HG03520 (cell line): ENCODE measurements around the gene PIAS1.
"Not testable (repeated sequence)": the region's sequence is repeated elsewhere in the genome, so short reads cannot be mapped to it uniquely, and the experiment has no call there.

ENCODE experiments used
- ATAC-seq: cut with Tn5 transposase; IDR thresholded peaks from one replicate; pipeline ENCODE4 v1.9.1; 2021; ENCODE audit warnings: mild to moderate bottlenecking, moderate library complexity; ENCODE audit not compliant: unreplicated experiment

Gene PIAS1

GRCh38 chr15:68034081-68034480 lies 20.0 kb upstream of the PIAS1 start:
- no peak for ATAC-seq

- no peak for ATAC-seq
Measured at GRCh38 chr15:68034719-68035293, 19.3 kb upstream of the PIAS1 start.

- ATAC-seq, result no peak
Measured at GRCh38 chr15:68038246-68038645, 15.9 kb upstream of the PIAS1 start.

GRCh38 chr15:68040144-68040543 lies 14.0 kb upstream of the PIAS1 start:
- no peak for ATAC-seq

GRCh38 chr15:68042156-68042854 lies 11.8 kb upstream of the PIAS1 start:
- ATAC-seq, result no peak

- ATAC-seq, result no peak
Measured at GRCh38 chr15:68042855-68043222, 11.3 kb upstream of the PIAS1 start.

GRCh38 chr15:68045289-68046265 lies 8.5 kb upstream of the PIAS1 start:
- ATAC-seq, result no peak

GRCh38 chr15:68047826-68048225 lies 6.3 kb upstream of the PIAS1 start:
- ATAC-seq, result no peak

- ATAC-seq, result no peak
Measured at GRCh38 chr15:68051109-68051508, 3.0 kb upstream of the PIAS1 start.

- ATAC-seq, result no peak
Measured at GRCh38 chr15:68051907-68052306, 2.2 kb upstream of the PIAS1 start.

- no peak for ATAC-seq
Measured at GRCh38 chr15:68052431-68052830, 1.7 kb upstream of the PIAS1 start.

- ATAC-seq, result no peak
Measured at GRCh38 chr15:68053001-68053400, 1.1 kb upstream of the PIAS1 start.

GRCh38 chr15:68054628-68055223 lies 611 bp downstream of the PIAS1 start:
- ATAC-seq, result no peak

GRCh38 chr15:68055224-68055705 lies 1.1 kb downstream of the PIAS1 start:
- ATAC-seq, result no peak

GRCh38 chr15:68056097-68056865 lies 2.2 kb downstream of the PIAS1 start:
- no peak for ATAC-seq

GRCh38 chr15:68057034-68057433 lies 2.9 kb downstream of the PIAS1 start:
- ATAC-seq, result no peak

GRCh38 chr15:68057758-68058157 lies 3.6 kb downstream of the PIAS1 start:
- no peak for ATAC-seq

GRCh38 chr15:68058970-68059369 lies 4.9 kb downstream of the PIAS1 start:
- not testable (repeated sequence) for ATAC-seq

- no peak for ATAC-seq
Measured at GRCh38 chr15:68059630-68060029, 5.5 kb downstream of the PIAS1 start.

- ATAC-seq, result no peak
Measured at GRCh38 chr15:68061171-68061570, 7.1 kb downstream of the PIAS1 start.
